GM23248 (cell line): ENCODE measurements around the gene APEH. TPM values are rescaled to one million over a fixed set of nuclear protein-coding genes. Genes with fewer than 3 reads are reported as not detected.

Experiments
- DNase-seq: peaks from one replicate; pipeline ENCODE4 v3.0.0-alpha.2; 2015
- H2AFZ ChIP-seq: fragments of 200-600 bp; sonication (generic); 2 replicates; pipeline ENCODE4 v1.6.1; 2016; ENCODE audit warnings: antibody characterized with exemption
- H3F3A ChIP-seq: fragments of 200-600 bp; sonication (generic); 2 replicates; pipeline ENCODE4 v1.6.1; 2016; ENCODE audit warnings: mild to moderate bottlenecking, antibody characterized with exemption, mixed run types; ENCODE audit not compliant: insufficient read depth
- H3K27ac ChIP-seq: fragments of 200-600 bp; sonication (generic); 2 replicates; pipeline ENCODE4 v1.5.1; 2016; ENCODE audit warnings: mild to moderate bottlenecking
- H3K27me3 ChIP-seq: fragments of 200-600 bp; sonication (generic); replicated peaks from 2 replicates; pipeline ENCODE4 v1.6.1; 2016; ENCODE audit warnings: mild to moderate bottlenecking; ENCODE audit not compliant: insufficient read depth
- H3K36me3 ChIP-seq: fragments of 200-600 bp; sonication (generic); 2 replicates; pipeline ENCODE4 v1.6.1; 2016; ENCODE audit warnings: low read depth, mild to moderate bottlenecking
- H3K4me1 ChIP-seq: fragments of 200-600 bp; sonication (generic); 2 replicates; pipeline ENCODE4 v1.6.1; 2016; ENCODE audit warnings: mild to moderate bottlenecking; ENCODE audit not compliant: insufficient read depth
- H3K4me2 ChIP-seq: fragments of 200-600 bp; sonication (generic); one replicate; pipeline ENCODE4 v1.6.1; 2016; ENCODE audit warnings: mild to moderate bottlenecking; ENCODE audit not compliant: unreplicated experiment
- H3K4me3 ChIP-seq: fragments of 200-600 bp; sonication (generic); 2 replicates; pipeline ENCODE4 v1.5.1; 2016; ENCODE audit warnings: mild to moderate bottlenecking
- H3K79me2 ChIP-seq: fragments of 200-600 bp; sonication (generic); 2 replicates; pipeline ENCODE4 v1.6.1; 2016; ENCODE audit warnings: mild to moderate bottlenecking; ENCODE audit not compliant: insufficient read depth
- H3K9ac ChIP-seq: fragments of 200-600 bp; sonication (generic); 2 replicates; pipeline ENCODE4 v1.6.1; 2016; ENCODE audit warnings: mild to moderate bottlenecking
- H3K9me2 ChIP-seq: fragments of 200-600 bp; sonication (generic); 2 replicates; pipeline ENCODE4 v1.6.1; 2016; ENCODE audit warnings: mixed run types, mild to moderate bottlenecking, moderate library complexity; ENCODE audit not compliant: insufficient read depth
- H3K9me3 ChIP-seq: fragments of 200-600 bp; sonication (generic); one replicate; pipeline ENCODE4 v1.6.1; 2017; ENCODE audit warnings: low read depth
- H4K20me1 ChIP-seq: fragments of 200-600 bp; sonication (generic); 2 replicates; pipeline ENCODE4 v1.6.0; 2016; ENCODE audit not compliant: insufficient read depth
- EZH2 ChIP-seq: fragments of 200-600 bp; sonication (generic); IDR thresholded peaks from 2 replicates; pipeline ENCODE4 v1.6.1; 2018; ENCODE audit warnings: antibody characterized with exemption, mild to moderate bottlenecking; ENCODE audit not compliant: insufficient read depth, poor library complexity, severe bottlenecking
- EZH2phosphoT487 ChIP-seq: fragments of 200-600 bp; sonication (generic); IDR thresholded peaks from 2 replicates; pipeline ENCODE4 v1.6.1; 2018; ENCODE audit warnings: antibody characterized with exemption, moderate library complexity, mild to moderate bottlenecking, low read depth; ENCODE audit not compliant: insufficient read depth
- WGBS, 2 experiments: methylation state at CpG; one replicate each; pipeline ENCODE4 v1.1.6; 2015 to 2017; ENCODE audit warnings: low lambda C conversion rate in 2 of 2, low coverage in 1 of 2; ENCODE audit errors: missing lambda C conversion rate in 2 of 2; 5-methylcytosine and 5-hydroxymethylcytosine counted together
- in situ Hi-C: fragments of 300-500 bp; cut with MboI; formaldehyde crosslinking; loops from 2 replicates; pipeline ENCODE4 v1.15.0; 2020
- polyA plus RNA-seq: library from polyadenylated mRNA; unstranded; fragments of >200 nt; fragmentation: Nextera tagmentation; extraction: Ambion mirVana; gene quantifications from 2 replicates; pipeline ENCODE4 v1.2.1, GENCODE V29; 2016
- total RNA-seq: library from RNA; depleted of rRNA; stranded (reverse); fragments of >200 nt; shearing (Covaris generic); gene quantifications from 2 replicates; pipeline ENCODE4 v1.2.3, GENCODE V29; 2014

The APEH gene
- total and polyA plus RNA-seq, 2 experiments from 2014 or later: 89.1 to 108 TPM

GRCh38 chr3:49705390-49705960 lies 31.3 kb downstream of the APEH start:
- no peaks in the 10 kb centered on the region for H3K36me3 ChIP-seq
- no peak overlapping the region for H3K27ac ChIP-seq
- no peaks in the 10 kb centered on the region for H4K20me1 ChIP-seq
- H3K79me2 ChIP-seq: no peaks in the 10 kb centered on the region
- H3K9me2 ChIP-seq: no peaks in the 10 kb centered on the region
- no peak for DNase-seq
- H3K4me1 ChIP-seq: no peaks in the 10 kb centered on the region
- in situ Hi-C loops: no loop called here
- H3K9me3 ChIP-seq: no peaks in the 10 kb centered on the region
- no peak overlapping the region for H2AFZ ChIP-seq
- H3K4me2 ChIP-seq: no peak overlapping the region
- H3K9ac ChIP-seq: no peak overlapping the region
- no peak for TF ChIP-seq EZH2phosphoT487
- no peak overlapping the region for H3K4me3 ChIP-seq
- no peaks in the 10 kb centered on the region for H3K27me3 ChIP-seq
- 0 out of 2 replicates have a peak, but pooled peaks cover 4% of the 10 kb centered on the region for H3F3A ChIP-seq
- WGBS, 2 experiments: 86 to 91% methylated on average over 13 to 15 of the region's 17 CpGs

DNA sequence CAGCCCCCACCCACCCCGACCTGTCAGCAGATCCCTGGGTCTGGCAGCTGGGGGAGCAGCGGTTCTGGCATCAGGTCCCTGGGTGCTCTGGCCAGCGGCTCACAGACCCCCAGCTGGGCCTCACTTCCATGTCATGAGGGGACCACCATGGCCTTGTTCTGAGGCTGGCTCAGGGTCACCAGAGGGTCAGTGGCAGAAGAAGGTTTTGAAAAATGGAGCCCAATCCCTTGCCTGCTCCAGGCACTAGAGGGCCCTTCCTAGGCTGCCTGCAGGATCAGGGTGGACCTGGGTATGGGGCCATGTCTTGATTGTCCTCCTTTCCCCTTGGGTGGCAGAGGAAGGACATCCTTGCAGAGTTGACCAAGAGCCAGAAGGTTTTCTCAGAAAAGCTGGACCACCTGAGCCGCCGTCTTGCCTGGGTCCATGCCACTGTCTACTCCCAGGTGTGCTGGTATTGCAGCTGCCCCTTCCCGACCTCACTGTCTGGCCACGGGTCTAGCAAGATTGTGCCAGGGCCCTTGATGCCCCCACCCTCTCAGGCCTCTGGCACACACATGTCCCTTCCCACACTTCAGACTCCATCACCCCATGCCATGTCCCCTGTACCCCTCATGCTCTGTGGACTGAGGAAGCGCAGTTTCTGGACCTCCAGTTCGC lies 32.4 kb downstream of the APEH start:
- no peaks in the 10 kb centered on the region for H3K36me3 ChIP-seq
- no peak overlapping the region for H3K4me3 ChIP-seq
- H3K4me2 ChIP-seq: no peak overlapping the region
- no peak for DNase-seq
- no peaks in the 10 kb centered on the region for H3K27me3 ChIP-seq
- H3K79me2 ChIP-seq: no peaks in the 10 kb centered on the region
- in situ Hi-C loops: no loop called here
- no peak overlapping the region for H3K27ac ChIP-seq
- no peaks in the 10 kb centered on the region for H3K9me2 ChIP-seq
- 60 to 74% methylated on average over 6 to 9 of the region's 9 CpGs for WGBS, 2 experiments
- H2AFZ ChIP-seq: no peak overlapping the region
- H3K9me3 ChIP-seq: no peaks in the 10 kb centered on the region
- no peak overlapping the region for H3K9ac ChIP-seq
- TF ChIP-seq EZH2: no peak
- no peak for TF ChIP-seq EZH2phosphoT487
- H4K20me1 ChIP-seq: no peaks in the 10 kb centered on the region
- H3F3A ChIP-seq: 0 out of 2 replicates have a peak, but pooled peaks cover 4% of the 10 kb centered on the region
- no peaks in the 10 kb centered on the region for H3K4me1 ChIP-seq

DNA sequence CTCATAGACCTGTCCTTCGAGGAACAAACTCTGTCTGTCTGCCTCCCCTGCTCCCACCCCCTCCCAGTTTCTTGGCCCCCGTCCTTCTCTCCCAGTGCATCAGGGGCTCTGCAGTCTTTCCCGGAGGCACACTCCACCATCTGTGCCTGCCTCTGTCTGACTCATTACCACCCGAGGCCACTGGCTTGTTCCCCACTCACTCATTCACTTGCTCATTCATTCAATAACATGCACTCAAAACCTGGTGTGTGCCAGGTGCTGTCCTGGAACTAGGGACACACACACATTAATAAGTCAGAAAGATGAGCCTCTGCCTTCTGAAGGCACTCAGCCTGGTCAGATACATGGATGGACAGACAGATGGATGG lies 32.9 kb downstream of the APEH start:
- Histone ChIP-seq H3K9me2 (no peaks in the 10 kb centered on the region), H3K27ac (no peak overlapping the region), H3K9ac (no peak overlapping the region), H3K36me3 (no peaks in the 10 kb centered on the region), H3K4me2 (no peak overlapping the region), H3K79me2 (no peaks in the 10 kb centered on the region), H3F3A (0 out of 2 replicates have a peak, but pooled peaks cover 4% of the 10 kb centered on the region), H2AFZ (no peak overlapping the region), H3K4me3 (no peak overlapping the region), H3K27me3 (no peaks in the 10 kb centered on the region), H3K9me3 (no peaks in the 10 kb centered on the region), H3K4me1 (no peaks in the 10 kb centered on the region), H4K20me1 (no peaks in the 10 kb centered on the region)
- no peak for TF ChIP-seq EZH2
- no peak for TF ChIP-seq EZH2phosphoT487
- in situ Hi-C loops: no loop called here
- WGBS, 2 experiments: 22 to 26% methylated on average over 3 to 4 of the region's 4 CpGs
- peak; percentile 64 for DNase-seq

DNA sequence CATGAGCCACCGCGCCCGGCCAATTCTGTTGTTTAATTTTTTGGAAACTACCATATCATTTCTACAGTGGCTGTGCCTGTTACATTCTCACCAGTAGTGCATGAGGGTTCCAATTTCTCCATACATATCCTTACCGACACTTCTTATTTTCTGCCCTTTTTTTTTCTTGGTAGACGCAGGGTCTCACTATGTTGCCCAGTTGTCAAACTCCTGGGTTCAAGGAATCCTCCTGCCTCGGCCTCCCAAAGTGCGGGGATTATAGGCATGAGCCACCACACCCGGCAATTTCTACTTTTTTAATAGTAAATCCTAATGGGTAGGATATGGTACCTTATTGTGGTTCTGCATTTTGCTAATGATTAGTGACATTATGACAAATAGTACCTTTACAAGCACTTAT lies 35.7 kb downstream of the APEH start:
- WGBS, 2 experiments: 95 to 97% methylated on average over 8 of the region's 8 CpGs
- TF ChIP-seq EZH2 (no peak), EZH2phosphoT487 (no peak)
- H3K36me3 ChIP-seq: no peaks in the 10 kb centered on the region
- DNase-seq: no peak
- no peak overlapping the region for H3K4me2 ChIP-seq
- no peak overlapping the region for H3K27ac ChIP-seq
- no peaks in the 10 kb centered on the region for H3K9me3 ChIP-seq
- H3F3A ChIP-seq: 0 out of 2 replicates have a peak, but pooled peaks cover 4% of the 10 kb centered on the region
- in situ Hi-C loops: no loop called here
- no peak overlapping the region for H3K4me3 ChIP-seq
- H3K79me2 ChIP-seq: no peaks in the 10 kb centered on the region
- no peaks in the 10 kb centered on the region for H4K20me1 ChIP-seq
- no peak overlapping the region for H3K9ac ChIP-seq
- H2AFZ ChIP-seq: no peak overlapping the region
- no peaks in the 10 kb centered on the region for H3K4me1 ChIP-seq
- H3K9me2 ChIP-seq: no peaks in the 10 kb centered on the region
- no peaks in the 10 kb centered on the region for H3K27me3 ChIP-seq
